Dermis microvascular lymphatic vessel endothelial cell (primary cell): ENCODE results near the gene GRPEL2. TPM values are rescaled to one million over a fixed set of nuclear protein-coding genes. Genes with fewer than 3 reads are reported as not detected.

Experiments
- DNase-seq, 2 donors: peaks; one replicate each; pipeline versions ENCODE4 v3.0.0 to v3.0.0-alpha.2; 2010; ENCODE audit warnings: low read depth in 2 of 2
- total RNA-seq: library from RNA; depleted of rRNA; stranded (reverse); fragments of >200 nt; gene quantifications from 2 replicates; pipeline ENCODE4 v1.2.1, GENCODE V29; 2014

GRPEL2 gene
- total RNA-seq, 1 donor from 2014 or later = 44.0 TPM

- DNase-seq = no peak
Observed at GRCh38 chr5:149355688-149356087, 10.4 kb downstream of the GRPEL2 start.

- DNase-seq = no peak
Observed at GRCh38 chr5:149356391-149356790, 11.1 kb downstream of the GRPEL2 start.

GRCh38 chr5:149357370-149358293 lies 12.3 kb downstream of the GRPEL2 start, which contains the start of gene PCYOX1L:
TSS of gene PCYOX1L (plus strand) at chr5:149358046. CDS start at chr5:149358069, 23 bp downstream.
- peak; percentile 84 to 97 for DNase-seq

GRCh38 chr5:149358294-149358651 lies 13.0 kb downstream of the GRPEL2 start:
- peak; percentile 45 to 62 for DNase-seq

GRCh38 chr5:149358868-149359495 lies 13.7 kb downstream of the GRPEL2 start:
- DNase-seq = no peak

GRCh38 chr5:149360272-149360671 lies 15.0 kb downstream of the GRPEL2 start:
- DNase-seq = no peak

GRCh38 chr5:149362541-149362940 lies 17.2 kb downstream of the GRPEL2 start:
- DNase-seq = no peak

GRCh38 chr5:149363358-149363757 lies 18.1 kb downstream of the GRPEL2 start:
- no peak for DNase-seq

GRCh38 chr5:149363936-149364335 lies 18.6 kb downstream of the GRPEL2 start:
- no peak for DNase-seq

GRCh38 chr5:149364719-149365118 lies 19.4 kb downstream of the GRPEL2 start:
- no peak for DNase-seq

GRCh38 chr5:149365418-149365817 lies 20.1 kb downstream of the GRPEL2 start:
- DNase-seq = no peak

GRCh38 chr5:149366169-149366729 lies 20.9 kb downstream of the GRPEL2 start:
- no peak for DNase-seq

- DNase-seq = peak in 1 of 2 donors; percentile 71
Observed at GRCh38 chr5:149367249-149367971, 22.1 kb downstream of the GRPEL2 start.

- no peak for DNase-seq
Observed at GRCh38 chr5:149367972-149368645, 22.8 kb downstream of the GRPEL2 start.

GRCh38 chr5:149370878-149371277 lies 25.6 kb downstream of the GRPEL2 start:
- DNase-seq = no peak

GRCh38 chr5:149371296-149371962 lies 26.1 kb downstream of the GRPEL2 start:
- peak; percentile 39 to 73 for DNase-seq

GRCh38 chr5:149372076-149372795 lies 26.9 kb downstream of the GRPEL2 start:
- no peak for DNase-seq

- DNase-seq = no peak
Observed at GRCh38 chr5:149372932-149373331, 27.6 kb downstream of the GRPEL2 start.

GRCh38 chr5:149374303-149374702 lies 29.0 kb downstream of the GRPEL2 start:
- DNase-seq = no peak

GRCh38 chr5:149374801-149375200 lies 29.5 kb downstream of the GRPEL2 start:
- no peak for DNase-seq
